HL-60/S4 treated with retinoic acid at 250 ng/mL for 4 days and 3 days (cell line): ENCODE measurements around the gene CCNF.

Experiments
- in situ Hi-C: fragments of 300-500 bp; cut with MboI; formaldehyde crosslinking; loops from 2 replicates; pipeline ENCODE4 v1.7.0; 2022; ENCODE audit warnings: low sequenced_read_pairs

CCNF gene

DNA sequence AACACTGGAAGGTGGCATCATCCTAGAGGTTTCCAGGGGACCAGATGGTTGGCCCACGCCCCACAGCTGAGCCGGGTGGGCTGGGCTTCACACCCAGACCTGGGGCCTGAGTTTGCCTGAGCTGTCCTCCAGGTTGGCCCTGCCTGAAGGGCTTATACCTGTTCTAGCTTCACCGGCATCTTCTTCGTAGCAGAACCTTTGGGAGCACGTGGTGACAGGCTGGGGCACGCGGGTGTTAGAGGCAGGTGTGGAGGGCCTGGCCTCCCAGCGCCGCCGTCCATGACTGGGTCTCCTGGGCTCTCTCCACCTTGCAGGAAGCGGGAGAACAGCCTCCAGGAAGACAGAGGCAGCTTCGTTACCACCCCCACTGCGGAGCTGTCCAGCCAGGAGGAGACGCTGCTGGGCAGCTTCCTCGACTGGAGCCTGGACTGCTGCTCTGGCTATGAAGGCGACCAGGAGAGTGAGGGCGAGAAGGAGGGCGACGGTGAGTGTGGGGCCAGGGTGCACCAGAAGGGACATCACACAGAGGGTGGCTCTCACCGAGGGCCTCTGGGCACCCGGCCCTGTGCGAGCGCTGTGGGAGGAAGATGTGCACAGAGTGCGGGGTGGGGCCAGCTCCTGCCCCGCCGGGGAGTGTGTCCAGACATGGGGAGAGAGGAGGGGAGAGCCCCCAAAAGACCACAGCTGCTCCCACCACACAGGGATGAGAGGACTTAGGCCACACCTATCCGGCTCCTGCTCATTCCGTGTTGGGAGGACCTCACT lies 26.0 kb downstream of the CCNF start:
- in situ Hi-C loops = no loop called here

DNA sequence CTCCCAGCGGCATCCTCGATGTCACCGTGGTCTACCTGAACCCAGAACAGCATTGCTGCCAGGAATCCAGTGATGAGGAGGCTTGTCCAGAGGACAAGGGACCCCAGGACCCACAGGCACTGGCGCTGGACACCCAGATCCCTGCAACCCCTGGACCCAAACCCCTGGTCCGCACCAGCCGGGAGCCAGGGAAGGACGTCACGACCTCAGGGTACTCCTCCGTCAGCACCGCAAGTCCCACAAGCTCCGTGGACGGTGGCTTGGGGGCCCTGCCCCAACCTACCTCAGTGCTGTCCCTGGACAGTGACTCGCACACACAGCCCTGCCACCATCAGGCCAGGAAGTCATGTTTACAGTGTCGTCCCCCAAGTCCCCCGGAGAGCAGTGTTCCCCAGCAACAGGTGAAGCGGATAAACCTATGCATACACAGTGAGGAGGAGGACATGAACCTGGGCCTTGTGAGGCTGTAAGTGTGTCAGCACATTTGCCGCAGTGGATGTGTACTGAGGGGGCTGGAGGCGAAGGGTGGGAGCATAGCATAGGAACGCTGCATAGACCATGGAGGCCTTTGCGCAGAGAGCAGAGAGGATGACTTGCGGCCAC lies 27.4 kb downstream of the CCNF start:
- in situ Hi-C loops = no loop called here

- in situ Hi-C loops = no loop called here
These were observed 28.0 kb downstream of the CCNF start for GRCh38 chr16:2457267-2457666.

- in situ Hi-C loops = no loop called here
These were observed 28.7 kb downstream of the CCNF start for GRCh38 chr16:2457946-2458345.

DNA sequence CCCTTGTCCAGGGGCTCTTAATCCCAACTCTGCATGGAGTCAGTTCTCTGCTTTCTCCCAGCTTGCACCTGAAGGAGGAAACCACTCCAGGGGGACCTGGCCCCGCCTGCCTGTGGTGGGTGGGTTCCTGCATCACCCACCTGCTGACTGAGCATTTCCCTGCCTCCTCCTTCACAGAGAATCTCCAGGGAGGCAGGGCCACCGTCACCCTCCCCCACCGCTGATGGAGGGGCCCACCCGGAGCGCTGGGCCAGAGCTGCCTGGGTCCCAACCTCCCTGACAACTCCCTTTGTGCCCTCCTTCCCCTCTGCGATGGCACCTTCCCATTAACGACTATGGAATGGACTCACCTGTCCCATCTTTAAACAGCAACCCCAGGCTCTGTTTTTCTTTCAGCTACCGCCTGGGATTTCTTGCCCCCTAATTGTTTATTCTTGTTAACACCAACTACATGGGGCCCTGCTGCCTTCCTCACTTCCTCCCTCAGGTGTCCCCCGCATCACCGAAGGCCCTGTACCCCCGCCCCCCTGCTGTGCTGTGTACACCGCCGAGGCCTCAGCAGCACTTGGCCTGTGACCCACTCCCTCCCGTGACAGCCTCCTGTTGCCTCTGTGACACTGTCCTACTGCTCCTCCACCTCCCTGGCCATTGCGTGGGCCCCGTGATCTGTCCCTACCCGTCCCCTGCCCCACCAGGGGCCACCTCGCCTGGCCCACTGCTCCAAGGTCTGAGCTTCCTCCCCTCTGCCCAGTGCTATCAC lies 29.8 kb downstream of the CCNF start:
- in situ Hi-C loops = no loop called here

DNA sequence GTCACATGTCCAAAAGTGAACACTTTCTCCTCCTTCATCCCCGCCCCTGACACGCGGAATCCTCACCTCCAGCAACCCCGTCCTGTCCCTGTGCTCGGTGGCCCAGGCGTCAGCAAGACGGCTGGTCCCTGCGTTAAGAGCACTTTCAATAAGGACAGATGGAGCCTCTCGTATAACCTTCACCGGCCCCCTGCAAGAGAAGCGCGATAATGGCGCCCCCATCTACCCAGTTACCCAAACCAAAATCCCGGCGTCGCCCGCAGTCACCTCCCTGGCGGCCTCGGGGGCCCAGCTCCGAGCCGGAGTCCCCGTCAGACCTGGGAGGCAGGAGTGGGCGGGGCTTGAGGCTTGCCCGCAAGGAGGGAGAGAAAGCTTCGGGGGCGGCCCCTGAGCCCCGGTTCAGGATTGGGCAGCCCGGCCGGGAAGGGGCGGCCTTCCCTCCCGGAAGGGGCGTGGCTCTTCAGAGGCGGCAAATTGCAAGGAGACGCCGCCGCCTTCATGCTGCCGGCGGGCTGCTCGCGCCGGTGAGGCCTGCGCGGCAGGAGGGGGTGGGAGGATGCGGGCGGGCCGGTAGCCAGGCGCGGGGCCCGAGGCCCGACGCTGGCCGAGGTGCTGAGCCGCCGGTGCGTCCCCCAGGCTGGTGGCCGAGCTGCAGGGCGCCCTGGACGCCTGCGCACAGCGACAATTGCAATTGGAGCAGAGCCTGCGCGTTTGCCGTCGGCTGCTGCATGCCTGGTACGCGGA lies 30.6 kb downstream of the CCNF start, which contains the start of gene TEDC2:
Gene TEDC2, plus strand, starts transcription at position 463 of the 744 bp plus-strand sequence. Its CDS starts 36 bp downstream, at position 499.
- in situ Hi-C loops = no loop called here

DNA sequence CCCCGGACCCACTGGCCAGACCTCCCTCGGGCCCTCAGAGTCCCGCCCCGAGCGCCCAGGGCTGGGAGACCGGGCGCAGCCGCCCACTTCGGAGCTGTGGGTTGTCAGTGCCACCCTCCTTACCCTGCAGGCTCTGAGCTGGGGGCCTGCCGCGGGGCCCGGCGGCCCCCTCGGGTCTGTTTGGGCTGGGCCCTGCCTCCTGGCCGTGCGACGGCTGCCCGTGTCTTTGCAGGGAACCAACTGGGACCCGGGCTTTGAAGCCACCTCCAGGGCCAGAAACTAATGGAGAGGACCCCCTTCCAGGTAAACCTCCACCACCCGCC lies 31.1 kb downstream of the CCNF start:
- in situ Hi-C loops = no loop called here

DNA sequence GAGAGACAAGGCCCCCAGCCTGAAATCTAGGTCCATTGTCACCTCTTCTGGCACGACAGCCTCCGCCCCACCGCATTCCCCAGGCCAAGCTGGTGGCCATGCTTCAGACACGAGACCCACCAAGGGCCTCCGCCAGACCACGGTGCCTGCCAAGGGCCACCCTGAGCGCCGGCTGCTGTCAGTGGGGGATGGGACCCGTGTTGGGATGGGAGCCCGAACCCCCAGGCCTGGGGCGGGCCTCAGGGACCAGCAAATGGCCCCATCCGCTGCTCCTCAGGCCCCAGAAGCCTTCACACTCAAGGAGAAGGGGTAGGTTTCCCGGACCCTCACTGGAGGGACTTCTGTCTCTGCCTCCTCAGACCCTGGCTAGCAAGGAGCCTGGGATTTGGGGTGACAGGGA lies 31.7 kb downstream of the CCNF start:
- in situ Hi-C loops = no loop called here

- in situ Hi-C loops = no loop called here
These were observed 33.0 kb downstream of the CCNF start for GRCh38 chr16:2462031-2462866.

- in situ Hi-C loops = no loop called here
These were observed 35.1 kb downstream of the CCNF start for GRCh38 chr16:2464333-2464732.

DNA sequence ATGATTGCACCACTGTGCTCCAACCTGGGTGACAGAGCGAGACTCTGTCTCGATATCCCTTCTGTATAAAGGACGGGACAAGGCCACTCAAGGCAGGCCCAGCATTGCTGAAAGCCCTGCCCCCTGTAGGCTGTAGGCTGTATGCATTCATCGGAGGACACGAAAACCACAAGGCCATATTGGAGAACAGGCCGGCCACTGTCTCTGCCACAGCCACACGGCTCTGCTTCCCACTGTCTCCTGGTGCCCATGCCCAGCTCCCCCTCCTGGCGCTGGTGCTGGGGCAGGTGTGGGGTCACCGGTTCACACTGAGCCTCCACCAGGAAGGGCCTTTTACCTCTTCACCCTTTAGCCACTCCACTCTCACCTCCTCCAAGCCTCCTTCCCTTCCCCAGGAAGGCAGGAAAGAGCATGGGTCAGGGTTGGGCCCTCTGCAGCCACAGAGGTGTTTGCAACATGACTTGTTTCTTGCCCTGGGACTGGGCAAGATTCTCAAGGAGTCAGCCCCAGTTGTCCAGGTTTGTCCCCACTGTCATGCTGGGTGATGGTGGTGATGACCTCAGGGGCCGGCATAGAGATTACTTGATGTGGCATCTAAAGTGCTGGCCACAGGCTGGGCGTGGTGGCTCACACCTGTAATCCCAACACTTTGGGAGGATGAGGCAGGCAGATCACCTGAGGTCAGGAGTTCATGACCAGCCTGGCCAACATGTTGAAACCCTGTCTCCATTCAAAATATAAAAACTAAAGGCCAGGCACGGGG lies 36.6 kb downstream of the CCNF start:
- in situ Hi-C loops = no loop called here

GRCh38 chr16:2466667-2467527 lies 37.6 kb downstream of the CCNF start:
- in situ Hi-C loops = no loop called here

DNA sequence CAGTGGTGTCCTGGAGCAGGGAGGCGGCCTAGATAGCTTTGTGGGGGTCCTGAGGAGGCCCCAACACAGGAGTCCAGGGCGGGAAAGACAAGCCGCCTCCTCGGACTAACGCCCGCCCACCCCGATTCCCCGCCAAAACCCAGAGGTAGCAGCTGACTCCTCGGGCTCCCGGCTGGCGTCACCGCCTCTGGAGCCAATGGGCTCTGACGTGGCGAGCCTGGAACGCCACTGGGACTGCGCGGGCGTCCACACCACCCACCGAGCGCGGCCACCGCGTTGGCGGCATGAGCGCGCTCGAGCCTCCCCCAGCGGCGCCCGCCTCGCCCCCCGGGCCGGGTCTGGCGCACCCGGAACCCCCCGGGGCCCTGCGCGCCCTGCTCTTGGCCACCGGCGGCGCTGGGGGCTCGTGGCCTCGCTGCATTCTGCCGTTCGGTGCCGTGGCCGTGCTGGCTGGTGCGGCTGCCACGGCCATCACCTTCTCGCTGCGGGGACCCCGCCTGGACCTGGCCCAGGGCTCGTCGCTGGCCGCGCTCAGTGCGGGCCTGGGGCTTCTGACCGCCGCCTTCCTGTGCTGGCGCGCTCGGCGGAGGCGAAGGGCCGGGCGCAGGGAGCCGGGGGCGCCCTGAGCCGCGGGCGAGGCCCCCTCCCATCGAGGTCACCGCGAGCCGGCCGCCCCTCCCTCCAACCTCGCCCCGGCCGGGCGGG lies 38.4 kb downstream of the CCNF start:
- in situ Hi-C loops = no loop called here

- in situ Hi-C loops = no loop called here
These were observed 39.0 kb downstream of the CCNF start for GRCh38 chr16:2468233-2468724.

GRCh38 chr16:2468725-2469398 lies 39.6 kb downstream of the CCNF start:
- in situ Hi-C loops = no loop called here

DNA sequence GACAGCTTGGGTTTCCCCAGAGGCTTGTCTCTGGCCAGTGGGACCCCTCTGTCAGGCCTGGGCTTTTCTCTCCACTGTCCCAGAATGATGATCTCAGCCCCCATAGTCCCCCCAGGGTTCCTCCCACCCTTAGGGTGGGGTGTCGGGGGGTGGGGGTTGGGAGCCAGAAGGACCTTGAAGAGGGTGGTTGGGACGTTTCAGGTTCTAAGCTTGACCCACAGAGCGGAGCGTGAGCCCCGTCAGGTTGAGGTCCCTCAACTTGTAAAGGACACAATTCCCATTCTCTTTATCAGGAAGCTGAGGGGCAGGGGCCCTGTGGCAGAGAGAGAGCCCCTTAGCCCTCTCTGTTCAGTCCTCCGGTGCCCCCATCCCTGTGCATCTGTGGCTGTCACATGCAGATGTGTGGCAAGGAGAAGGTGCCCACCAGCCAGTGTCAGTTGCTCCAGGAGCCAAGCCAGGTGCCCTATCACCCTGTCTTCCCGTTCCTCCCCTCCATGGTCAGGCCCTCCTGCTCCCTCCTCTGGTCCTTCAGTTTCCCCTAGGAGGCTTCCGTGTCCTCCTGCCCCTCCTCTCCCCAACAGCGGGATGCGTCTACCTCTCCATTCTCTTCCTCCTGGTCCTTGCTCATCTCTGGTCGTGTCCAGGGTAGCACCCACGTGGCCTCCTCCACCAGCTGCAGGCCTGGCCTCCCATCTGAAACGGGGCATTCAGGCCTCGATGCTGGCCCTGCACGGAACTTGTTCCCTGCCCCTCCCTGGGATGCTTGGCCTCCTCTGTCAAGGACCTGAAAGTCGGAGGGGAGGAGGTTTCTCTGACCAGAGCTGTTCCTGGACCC lies 40.4 kb downstream of the CCNF start:
- in situ Hi-C loops = no loop called here

DNA sequence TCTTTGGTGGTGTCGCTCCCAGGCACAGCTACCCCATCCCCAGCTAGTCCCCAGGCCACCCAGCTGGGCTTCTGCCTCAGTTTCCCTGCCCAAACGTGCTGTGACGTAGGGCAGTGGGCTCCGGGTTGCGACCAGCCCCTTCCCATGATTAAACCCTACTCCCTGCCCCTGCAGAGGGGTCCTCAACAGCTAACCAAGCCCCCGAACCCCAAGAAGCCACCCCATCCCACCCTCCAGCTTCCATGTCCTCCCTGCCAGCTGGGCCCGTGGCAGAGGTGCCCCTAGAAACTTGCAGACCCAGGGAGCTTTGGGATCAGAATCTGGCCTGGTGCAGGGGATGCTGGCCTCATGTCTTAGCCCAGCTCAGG lies 41.0 kb downstream of the CCNF start:
- in situ Hi-C loops = no loop called here
